Tongue (tissue), 2 donors: ENCODE results near the gene AFAP1. TPM values are rescaled to one million over a fixed set of nuclear protein-coding genes. Genes with fewer than 3 reads are reported as not detected.
A peak's percentile ranks its signal among the peaks of the same experiment; 100 is the strongest.

Experiments
- DNase-seq: peaks from one replicate; pipeline ENCODE4 v3.0.0-alpha.2; 2015
- total RNA-seq: library from RNA; depleted of rRNA; stranded (reverse); fragments of >200 nt; gene quantifications from one replicate; pipeline ENCODE4 v1.2.3, GENCODE V29; 2014

Gene AFAP1
- total RNA-seq, 1 donor from 2014 or later = 36.4 TPM

- DNase-seq = peak; percentile 82
Measured at GRCh38 chr4:7892212-7893019, 47.2 kb downstream of the AFAP1 start.

- peak; percentile 56 for DNase-seq
Measured at GRCh38 chr4:7890635-7891393, 48.8 kb downstream of the AFAP1 start.

- DNase-seq = no peak
Measured at GRCh38 chr4:7887436-7887835, 52.2 kb downstream of the AFAP1 start.

GRCh38 chr4:7886007-7886973 is 53.4 kb downstream of the AFAP1 start:
- DNase-seq = no peak

GRCh38 chr4:7885216-7886006 is 54.2 kb downstream of the AFAP1 start:
- DNase-seq = no peak

GRCh38 chr4:7880683-7881082 is 59.0 kb downstream of the AFAP1 start:
- no peak for DNase-seq

GRCh38 chr4:7879127-7879526 is 60.5 kb downstream of the AFAP1 start:
- no peak for DNase-seq

- no peak for DNase-seq
Measured at GRCh38 chr4:7878323-7878722, 61.3 kb downstream of the AFAP1 start.

GRCh38 chr4:7877176-7877575 is 62.5 kb downstream of the AFAP1 start:
- no peak for DNase-seq

GRCh38 chr4:7876201-7876875 is 63.3 kb downstream of the AFAP1 start:
- no peak for DNase-seq

- no peak for DNase-seq
Measured at GRCh38 chr4:7874838-7875237, 64.8 kb downstream of the AFAP1 start.

- DNase-seq = no peak
Measured at GRCh38 chr4:7873881-7874280, 65.8 kb downstream of the AFAP1 start.

- peak; percentile 98 for DNase-seq
Measured at GRCh38 chr4:7872264-7872771, 67.3 kb downstream of the AFAP1 start.

GRCh38 chr4:7871356-7871755 is 68.3 kb downstream of the AFAP1 start:
- DNase-seq = peak; percentile 59

GRCh38 chr4:7868892-7869471 is 70.7 kb downstream of the AFAP1 start:
- DNase-seq = no peak

- DNase-seq = no peak
Measured at GRCh38 chr4:7868436-7868775, 71.3 kb downstream of the AFAP1 start.

- no peak for DNase-seq
Measured at GRCh38 chr4:7867701-7868435, 71.8 kb downstream of the AFAP1 start.

GRCh38 chr4:7867191-7867590 is 72.5 kb downstream of the AFAP1 start:
- DNase-seq = no peak

- DNase-seq = no peak
Measured at GRCh38 chr4:7865533-7865932, 74.1 kb downstream of the AFAP1 start.

GRCh38 chr4:7864685-7865084 is 75.0 kb downstream of the AFAP1 start:
- no peak for DNase-seq
